Measurements from ENCODE around the gene ANKS1A. TPM values are rescaled to one million over a fixed set of nuclear protein-coding genes. Genes with fewer than 3 reads are reported as not detected.

Gene ANKS1A
- total RNA-seq, 2 donors from 2014 or later: 8.6 to 9.3 TPM

DNA sequence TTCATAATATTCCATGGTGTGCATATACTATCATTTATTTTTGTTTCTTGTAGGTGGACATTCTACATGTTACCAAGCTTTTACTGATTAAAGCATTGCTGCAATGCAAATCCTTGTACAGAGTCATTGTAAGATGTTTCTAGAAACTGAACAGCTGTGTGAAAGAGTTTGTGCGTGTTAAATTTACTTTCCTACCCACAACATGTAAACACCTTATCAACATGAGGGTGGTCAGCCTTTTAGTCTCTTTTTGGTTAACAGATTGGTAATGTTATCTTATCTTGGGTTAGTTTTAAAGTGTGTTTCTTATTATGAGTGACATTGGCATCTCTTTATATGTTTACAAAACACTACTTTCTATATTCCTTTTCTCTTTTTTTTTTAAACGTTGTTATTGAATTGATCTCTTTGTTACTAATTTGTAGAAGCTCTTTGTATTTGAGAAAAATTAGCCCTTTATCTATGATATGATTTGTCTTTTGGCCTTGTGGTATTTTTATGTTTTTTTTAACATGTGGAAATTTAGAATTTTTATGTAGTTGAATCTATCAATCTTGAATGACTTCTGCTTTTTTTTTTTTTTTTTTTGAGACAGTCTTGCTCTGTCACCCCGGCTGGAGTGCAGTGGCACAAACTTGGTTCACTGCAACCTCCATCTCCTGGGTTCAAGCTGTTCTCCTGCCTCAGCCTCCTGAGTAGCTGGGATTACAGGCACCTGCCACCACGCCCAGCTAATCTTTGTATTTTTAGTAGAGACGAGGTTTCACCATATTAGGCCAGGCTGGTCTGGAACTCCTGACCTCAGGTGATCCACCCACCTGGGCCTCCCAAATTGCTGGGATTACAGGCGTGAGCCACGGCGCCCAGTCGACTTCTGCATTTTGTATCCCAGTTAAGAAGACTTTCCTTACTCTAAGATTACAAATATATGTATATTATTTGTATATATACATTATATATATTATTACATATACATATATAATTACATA lies 140.0 kb downstream of the ANKS1A start:
- ATAC-seq (no peak), DNase-seq (ENCODE audit: low spot score in 2 of 2) (no peak)
- H3K9me3 Mint-ChIP-seq: no peaks in the 10 kb centered on the region
- no peaks in the 10 kb centered on the region for H3K36me3 Mint-ChIP-seq
- peak overlapping the region in 1 of 2 donors; percentile 31 for H3K27ac Mint-ChIP-seq

DNA sequence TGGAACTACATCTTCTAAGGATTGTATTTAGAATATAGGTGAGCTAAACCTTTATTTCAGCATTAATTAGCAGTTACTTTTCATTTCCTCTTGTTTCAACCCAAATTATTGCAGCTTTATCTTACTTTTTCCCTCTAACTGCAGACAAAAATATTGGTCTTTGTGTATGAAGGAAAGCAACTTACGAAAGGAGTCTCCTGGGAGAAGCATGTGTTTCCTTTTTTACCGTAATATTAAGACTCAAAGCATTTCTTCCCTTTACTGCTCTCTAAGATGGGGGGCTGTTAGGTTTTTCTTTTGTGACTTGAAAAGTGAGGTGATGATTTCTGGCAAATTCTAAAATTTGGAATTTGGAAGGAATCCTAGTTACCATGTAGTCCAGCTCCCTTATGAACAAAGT lies 141.0 kb downstream of the ANKS1A start:
- no peaks in the 10 kb centered on the region for H3K36me3 Mint-ChIP-seq
- ATAC-seq (no peak), DNase-seq (ENCODE audit: low spot score in 2 of 2) (no peak)
- no peaks in the 10 kb centered on the region for H3K9me3 Mint-ChIP-seq
- no peak overlapping the region for H3K27ac Mint-ChIP-seq

GRCh38 chr6:35031611-35032529 lies 142.8 kb downstream of the ANKS1A start:
- Mint-ChIP-seq H3K9me3 (no peaks in the 10 kb centered on the region), H3K27ac (no peak overlapping the region), H3K36me3 (no peaks in the 10 kb centered on the region)
- DNase-seq (ENCODE audit: low spot score in 2 of 2): no peak
- ATAC-seq: no peak

- H3K27ac Mint-ChIP-seq: no peak overlapping the region
- no peak for DNase-seq (ENCODE audit: low spot score in 2 of 2)
- no peaks in the 10 kb centered on the region for H3K36me3 Mint-ChIP-seq
- no peaks in the 10 kb centered on the region for H3K9me3 Mint-ChIP-seq
- ATAC-seq: no peak
Measured at GRCh38 chr6:35033683-35034082, 144.6 kb downstream of the ANKS1A start.

DNA sequence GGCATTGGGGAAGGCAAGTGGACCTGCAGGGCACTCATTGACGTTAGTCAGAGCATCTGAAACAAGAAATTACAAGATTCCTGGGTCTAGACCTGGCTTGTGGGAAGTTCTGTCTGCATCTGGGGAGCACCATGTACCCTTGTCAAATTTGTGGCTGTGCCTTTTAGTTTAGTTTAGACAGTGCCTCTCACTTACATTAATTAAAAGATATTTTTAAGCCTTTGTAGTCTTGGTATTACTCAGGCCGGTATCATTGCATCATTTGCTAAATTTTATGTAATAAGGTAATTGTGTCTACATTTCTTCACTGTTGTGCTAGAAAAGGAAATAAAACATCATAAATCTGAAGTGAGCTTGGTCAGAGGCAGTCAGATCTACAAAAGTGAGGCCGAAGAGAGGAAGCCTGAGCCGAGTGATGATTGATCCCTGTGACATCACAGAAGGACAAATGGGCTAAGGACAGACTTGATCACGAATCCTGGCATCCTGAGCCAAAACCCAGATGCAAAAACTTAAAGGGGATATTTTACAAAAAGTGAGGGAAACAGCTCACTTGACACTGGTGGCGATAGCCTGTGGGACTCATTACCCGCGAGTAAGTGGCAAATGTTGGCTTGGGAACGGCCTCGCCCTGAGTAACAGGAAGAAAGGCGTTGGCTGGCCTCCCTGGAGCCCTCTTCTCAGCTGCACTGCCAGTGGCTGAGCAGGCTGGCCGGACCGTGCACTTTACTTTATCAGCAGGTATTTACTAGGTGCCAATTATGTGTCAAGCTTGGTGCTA lies 145.5 kb downstream of the ANKS1A start:
- Mint-ChIP-seq H3K27ac (no peak overlapping the region), H3K36me3 (no peaks in the 10 kb centered on the region), H3K9me3 (no peaks in the 10 kb centered on the region)
- no peak for ATAC-seq
- no peak for DNase-seq (ENCODE audit: low spot score in 2 of 2)

DNA sequence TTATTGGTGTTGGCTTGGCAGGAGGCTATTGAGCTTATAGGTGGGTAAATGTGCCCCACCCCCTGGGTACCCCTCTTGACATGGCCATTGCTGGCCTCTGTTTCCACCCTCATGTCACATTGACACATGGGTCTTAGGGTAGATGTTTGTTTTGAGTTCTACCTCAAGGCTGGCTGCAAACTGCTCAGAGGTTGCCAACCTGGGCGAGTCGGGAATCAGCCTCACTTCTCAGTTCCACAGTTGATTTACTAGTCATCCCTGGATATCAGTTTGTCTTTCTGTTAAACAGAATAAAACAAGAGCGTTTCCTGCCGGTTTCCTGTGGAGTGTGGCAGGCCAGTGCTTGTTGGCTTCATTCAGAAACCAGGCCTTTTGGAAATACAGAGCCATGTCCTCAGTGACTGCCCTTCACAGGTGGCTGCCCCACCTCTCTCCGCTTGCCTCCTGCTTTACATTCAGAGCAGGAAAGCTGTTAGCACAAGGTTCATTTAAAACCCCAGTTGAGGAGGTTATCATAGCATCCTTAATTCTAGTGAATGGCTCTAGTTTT lies 146.5 kb downstream of the ANKS1A start:
- H3K36me3 Mint-ChIP-seq: no peaks in the 10 kb centered on the region
- DNase-seq (ENCODE audit: low spot score in 2 of 2) (no peak), ATAC-seq (no peak)
- H3K9me3 Mint-ChIP-seq: no peaks in the 10 kb centered on the region
- no peak overlapping the region for H3K27ac Mint-ChIP-seq

DNA sequence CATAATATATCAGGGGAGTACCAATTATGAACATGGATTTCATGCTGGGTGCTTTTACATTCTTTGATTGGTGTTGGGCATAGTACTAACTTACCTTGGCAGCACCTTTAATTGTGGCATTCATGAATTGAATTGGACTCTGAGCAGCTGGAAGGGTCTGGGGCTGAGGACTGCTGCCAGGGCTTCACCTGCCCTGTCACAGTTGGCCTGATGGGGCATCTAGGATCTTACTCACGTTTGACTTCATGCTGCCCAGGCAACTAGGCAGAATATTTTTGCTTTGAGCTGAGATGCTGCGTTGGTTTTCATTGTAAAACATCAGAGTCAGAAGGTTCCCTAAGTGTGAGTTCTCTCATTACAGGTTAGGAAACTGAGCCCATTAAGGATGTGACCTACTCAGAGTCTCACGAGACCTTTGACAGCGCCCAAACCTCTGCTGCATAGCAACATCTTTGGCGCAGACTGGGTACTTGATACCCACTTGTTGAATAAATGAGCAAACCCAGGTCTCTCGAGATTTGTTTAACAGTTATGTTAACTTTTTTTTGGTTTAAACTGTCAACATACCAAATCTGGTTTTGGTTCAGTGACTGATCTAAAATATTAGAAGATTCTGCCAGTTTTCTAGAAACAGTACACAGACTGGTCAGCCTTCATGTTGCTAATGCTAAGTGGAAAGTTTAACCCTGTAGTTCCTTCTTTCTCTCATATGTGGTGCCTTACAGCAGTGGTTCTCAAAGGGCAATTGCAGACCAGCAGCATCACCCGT lies 147.2 kb downstream of the ANKS1A start:
- Mint-ChIP-seq H3K9me3 (no peaks in the 10 kb centered on the region), H3K27ac (peak overlapping the region in 1 of 2 donors; percentile 56), H3K36me3 (no peaks in the 10 kb centered on the region)
- no peak for ATAC-seq
- no peak for DNase-seq (ENCODE audit: low spot score in 2 of 2)

- DNase-seq (ENCODE audit: low spot score in 2 of 2) (no peak), ATAC-seq (no peak)
- Mint-ChIP-seq H3K27ac (peak overlapping the region in 1 of 2 donors; percentile 56), H3K36me3 (no peaks in the 10 kb centered on the region), H3K9me3 (no peaks in the 10 kb centered on the region)
Measured at GRCh38 chr6:35036828-35037663, 148.0 kb downstream of the ANKS1A start.

GRCh38 chr6:35037664-35038038 lies 148.6 kb downstream of the ANKS1A start:
- Mint-ChIP-seq H3K27ac (peak overlapping the region in 1 of 2 donors; percentile 40), H3K36me3 (no peaks in the 10 kb centered on the region), H3K9me3 (no peaks in the 10 kb centered on the region)
- ATAC-seq (no peak), DNase-seq (ENCODE audit: low spot score in 2 of 2) (no peak)

DNA sequence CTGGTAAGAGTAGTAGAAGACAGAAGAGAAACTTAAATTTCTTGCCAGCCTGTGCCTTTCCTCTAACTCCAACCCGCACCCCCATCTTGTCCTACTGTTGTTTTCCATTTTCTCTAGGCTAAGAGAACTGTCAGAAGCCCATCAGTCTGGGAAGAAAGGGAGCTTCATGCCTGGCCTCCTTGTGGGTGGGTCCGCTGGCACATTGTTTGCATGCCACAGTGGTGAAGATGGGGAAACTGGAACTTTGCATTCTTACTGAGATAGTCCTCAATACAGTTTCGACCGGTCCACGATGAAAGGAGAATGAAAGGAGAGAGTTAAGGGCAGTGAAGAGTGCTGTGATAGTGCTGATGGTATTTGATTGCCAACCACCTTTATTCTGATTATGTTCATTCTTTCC lies 149.0 kb downstream of the ANKS1A start:
- Mint-ChIP-seq H3K36me3 (no peaks in the 10 kb centered on the region), H3K9me3 (no peaks in the 10 kb centered on the region), H3K27ac (no peak overlapping the region)
- ATAC-seq (no peak), DNase-seq (ENCODE audit: low spot score in 2 of 2) (no peak)

DNA sequence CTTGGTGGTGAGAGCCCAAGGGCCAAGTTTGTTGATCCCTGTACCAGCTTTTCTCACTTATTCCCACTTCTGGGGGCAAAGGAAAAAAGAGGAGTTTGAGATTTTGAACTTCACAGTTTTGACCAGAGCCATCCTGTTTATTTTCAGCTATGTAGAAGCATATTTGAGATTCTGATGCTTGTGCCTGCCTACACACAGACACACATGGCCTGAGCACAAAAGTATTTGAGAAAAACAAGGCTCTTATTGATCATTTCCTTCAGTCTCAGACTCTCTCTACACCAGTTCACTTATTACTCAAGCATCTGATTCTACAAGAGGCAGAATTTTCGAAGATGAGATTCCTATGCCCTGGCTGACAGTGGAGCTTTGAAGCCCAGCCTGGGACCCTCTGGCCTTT lies 151.3 kb downstream of the ANKS1A start:
- no peaks in the 10 kb centered on the region for H3K36me3 Mint-ChIP-seq
- H3K27ac Mint-ChIP-seq: no peak overlapping the region
- no peak for DNase-seq (ENCODE audit: low spot score in 2 of 2)
- no peaks in the 10 kb centered on the region for H3K9me3 Mint-ChIP-seq
- ATAC-seq: no peak

- Mint-ChIP-seq H3K9me3 (no peaks in the 10 kb centered on the region), H3K27ac (no peak overlapping the region), H3K36me3 (no peaks in the 10 kb centered on the region)
- no peak for ATAC-seq
- no peak for DNase-seq (ENCODE audit: low spot score in 2 of 2)
Measured at GRCh38 chr6:35041086-35041861, 152.2 kb downstream of the ANKS1A start.

DNA sequence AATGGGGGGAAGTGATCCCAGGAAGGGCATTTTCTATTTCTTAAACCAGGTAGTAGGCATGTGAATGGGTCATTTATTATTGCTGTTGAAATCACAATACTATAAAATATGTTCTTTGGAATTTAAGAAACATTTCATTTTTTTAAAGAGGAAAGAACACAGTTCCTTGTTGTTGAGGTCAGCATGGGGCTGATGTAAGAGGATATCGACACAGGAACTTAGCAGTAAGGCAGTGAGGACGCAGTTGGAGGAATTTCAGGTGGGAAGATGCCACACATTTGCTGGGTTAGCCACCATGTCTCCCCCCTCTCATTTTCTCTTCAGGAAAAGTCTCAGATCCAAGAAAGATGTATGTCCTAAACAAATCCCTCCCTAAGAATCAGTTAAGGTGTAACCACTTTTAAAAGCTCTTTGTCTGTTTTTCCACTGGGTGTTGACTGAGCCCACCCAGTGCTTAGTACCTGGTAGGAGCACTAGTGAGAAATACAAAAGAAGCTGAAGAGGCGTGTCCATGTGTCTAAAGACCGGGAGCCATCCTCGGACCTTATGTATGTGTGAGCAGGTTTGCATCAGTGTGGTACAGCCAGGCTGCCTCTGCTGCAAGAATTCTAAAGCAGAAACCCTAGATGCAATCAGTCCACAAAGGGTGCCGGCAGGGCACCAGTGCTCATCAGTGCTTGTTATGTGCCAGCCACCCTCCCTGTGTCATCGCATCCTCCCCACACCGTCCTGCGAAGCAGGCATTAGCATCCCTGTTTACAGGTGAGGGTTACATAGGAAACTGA lies 153.2 kb downstream of the ANKS1A start:
- Mint-ChIP-seq H3K36me3 (no peaks in the 10 kb centered on the region), H3K27ac (no peak overlapping the region), H3K9me3 (no peaks in the 10 kb centered on the region)
- ATAC-seq (no peak), DNase-seq (ENCODE audit: low spot score in 2 of 2) (no peak)
